Activated CD4-positive, alpha-beta T cell treated with anti-CD3 and anti-CD28 coated beads, Interleukin-2, amount 50 U/mL, for 1 hour (primary cell): ENCODE measurements around the gene IRF9.

Experiments used
- DNase-seq: peaks from one replicate; pipeline ENCODE4 v3.0.0-alpha.2; 2020

The IRF9 gene

DNA sequence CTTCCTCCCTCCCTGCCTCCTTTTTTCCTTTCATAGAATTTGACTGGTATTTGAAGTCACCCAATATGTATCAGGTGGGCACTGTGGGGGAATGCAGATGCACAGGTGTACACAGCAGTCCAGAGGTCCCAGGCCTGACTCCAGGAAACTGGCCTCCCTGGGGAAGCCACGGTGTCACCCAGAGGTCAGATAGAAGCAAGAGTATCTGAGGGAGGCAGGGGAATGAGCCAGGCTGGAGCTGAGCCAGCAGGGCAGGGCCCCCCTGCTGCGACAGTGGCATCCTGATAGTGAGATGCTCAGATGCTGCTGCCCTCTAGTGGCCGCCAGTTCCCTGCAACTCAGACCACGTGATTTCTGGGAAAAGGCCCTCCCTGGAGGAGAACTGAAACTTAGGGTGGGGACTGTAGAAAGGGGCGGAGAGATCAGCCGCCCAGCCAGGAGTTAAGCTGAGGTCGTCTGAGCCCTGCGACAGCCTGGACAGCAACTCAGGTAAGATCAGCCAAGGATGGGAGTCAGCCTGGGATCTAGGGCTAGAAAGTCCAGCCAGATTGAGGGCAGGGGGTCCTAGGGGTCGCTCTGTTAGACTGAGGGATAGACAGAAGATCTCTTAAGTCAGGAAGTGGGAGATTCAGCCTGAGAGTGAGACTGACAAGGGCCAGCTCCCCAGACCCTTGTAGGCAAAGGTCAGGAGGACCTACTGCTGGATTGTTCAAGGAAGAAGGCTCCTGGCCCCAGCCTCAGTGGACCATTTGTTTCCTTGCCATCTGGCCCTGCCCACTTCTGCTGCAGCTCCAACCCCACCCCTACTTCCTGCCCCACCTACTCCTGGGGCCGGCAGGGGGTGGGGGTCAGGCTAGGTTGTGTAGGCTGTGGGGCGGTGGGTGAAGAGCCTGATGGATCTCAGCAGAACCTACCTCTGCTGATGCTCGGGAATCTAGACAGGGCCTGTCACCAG lies at the start of gene IRF9:
Gene IRF9, plus strand, starts transcription at position 416 of the 955 bp plus-strand sequence. CDS start 880 bp downstream, outside the sequence.
- peak; percentile 98 for DNase-seq

DNA sequence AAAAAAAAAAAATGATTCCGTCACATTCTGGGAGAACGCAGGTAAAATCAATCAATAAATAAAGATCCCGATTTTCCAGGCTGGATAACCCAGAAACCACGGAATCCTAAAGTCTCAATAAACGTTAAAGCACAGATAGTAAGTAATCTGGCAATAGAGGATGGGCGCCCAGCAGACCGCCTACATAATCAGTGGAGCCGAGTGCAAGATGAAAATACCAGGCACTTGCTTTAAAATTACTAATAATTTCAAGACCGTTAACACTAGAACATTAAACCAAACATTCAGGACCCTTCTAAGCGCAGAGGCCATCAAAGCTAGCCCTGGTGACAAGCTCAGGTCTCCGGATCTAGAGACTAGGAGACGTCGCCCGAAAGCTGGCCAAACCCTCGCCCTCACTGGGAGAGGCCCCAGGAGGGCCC lies 47.7 kb upstream of the IRF9 start:
- no peak for DNase-seq

GRCh38 chr14:24113801-24114531 lies 47.1 kb upstream of the IRF9 start:
- DNase-seq, result peak; percentile 73

- peak; percentile 98 for DNase-seq
Measured at GRCh38 chr14:24114532-24115421, 46.3 kb upstream of the IRF9 start, which contains the start of the genes DCAF11 and NRL. DCAF11 (plus strand) TSS chr14:24114777; CDS start chr14:24115595, 818 bp downstream. NRL (minus strand) TSS chr14:24114949; CDS start chr14:24082848, 32,101 bp downstream.

GRCh38 chr14:24115422-24116127 lies 45.5 kb upstream of the IRF9 start:
- no peak for DNase-seq

DNA sequence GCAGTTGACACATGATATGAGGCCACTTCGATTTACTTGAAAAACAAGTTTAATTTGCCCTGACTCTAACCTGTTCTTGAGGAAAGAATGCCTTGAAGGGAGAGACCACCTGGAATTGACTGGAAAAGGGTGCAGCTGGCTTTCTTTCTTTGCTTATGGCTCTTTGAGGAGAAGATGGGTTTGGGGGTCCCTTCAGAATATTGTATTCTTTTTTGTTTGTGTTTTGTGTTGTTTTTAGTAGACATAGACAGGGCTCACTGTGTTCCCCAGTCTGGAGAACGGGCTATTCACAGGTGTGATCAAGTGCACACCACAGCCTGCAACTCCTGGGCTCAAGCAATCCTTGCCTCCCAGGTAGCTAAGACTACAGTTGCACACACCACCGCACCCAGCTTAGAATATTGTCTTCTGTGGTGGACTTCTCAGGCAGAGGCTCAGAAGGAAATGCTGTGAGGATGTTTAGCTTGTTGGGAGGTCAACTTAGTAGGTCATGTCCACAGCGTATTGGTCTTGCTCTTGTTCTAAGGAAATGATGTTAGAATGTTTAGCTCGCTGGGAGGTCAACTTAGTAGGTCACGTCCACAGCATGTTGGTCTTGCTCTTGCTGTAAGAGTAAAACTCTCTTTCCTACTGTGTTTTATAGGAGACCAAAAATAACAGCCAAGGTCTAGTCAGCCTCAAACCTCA lies 44.8 kb upstream of the IRF9 start:
- no peak for DNase-seq

DNA sequence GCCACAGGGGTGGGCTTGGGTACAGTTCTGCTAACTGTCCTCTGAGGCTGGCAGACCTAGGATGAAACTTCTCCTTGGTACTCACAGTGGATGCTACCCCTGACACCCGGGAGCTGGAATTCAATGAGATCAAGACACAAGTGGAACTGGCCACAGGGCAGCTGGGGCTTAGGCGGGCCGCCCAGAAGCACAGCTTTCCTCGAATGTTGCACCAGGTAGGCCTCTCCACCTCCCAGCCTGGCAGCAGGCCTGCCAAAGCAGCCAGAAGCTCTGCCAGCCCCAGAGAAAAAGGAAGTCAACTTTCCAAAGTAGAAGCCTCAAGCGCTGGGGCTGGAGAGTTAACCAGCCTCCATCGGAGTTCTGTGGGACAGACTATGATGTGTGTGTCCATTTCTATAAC lies 43.9 kb upstream of the IRF9 start:
- no peak for DNase-seq

DNA sequence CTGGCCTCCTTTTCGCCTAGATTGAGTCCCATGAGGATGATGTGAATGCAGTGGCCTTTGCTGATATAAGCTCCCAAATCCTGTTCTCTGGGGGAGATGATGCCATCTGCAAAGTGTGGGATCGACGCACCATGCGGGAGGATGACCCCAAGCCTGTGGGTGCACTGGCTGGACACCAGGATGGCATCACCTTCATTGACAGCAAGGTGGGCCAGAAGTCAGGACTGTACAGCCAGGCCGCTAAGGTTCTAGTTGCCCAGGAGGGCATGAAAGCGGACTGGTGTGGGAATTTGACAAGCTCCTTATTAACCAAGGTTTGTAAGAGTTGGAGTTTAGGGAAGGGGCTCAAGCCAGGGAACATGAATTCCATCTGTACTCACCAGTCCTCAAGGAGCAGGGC lies 41.4 kb upstream of the IRF9 start:
- DNase-seq, result no peak

DNA sequence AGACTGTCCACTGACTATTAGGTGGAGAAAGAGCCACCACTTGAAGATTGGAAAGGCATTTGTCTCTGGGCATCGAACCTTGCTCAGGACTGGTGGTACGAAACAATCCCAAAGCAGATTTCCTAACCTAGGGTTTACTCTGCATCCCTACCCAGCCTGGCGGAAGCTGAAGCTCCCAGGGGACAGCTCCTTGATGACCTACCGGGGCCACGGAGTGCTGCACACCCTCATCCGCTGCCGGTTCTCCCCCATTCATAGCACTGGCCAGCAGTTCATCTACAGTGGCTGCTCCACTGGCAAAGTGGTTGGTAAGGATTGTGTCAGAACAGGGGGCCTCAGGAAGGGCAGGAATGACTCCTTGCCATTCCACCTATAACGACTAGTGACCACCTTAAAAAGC lies 39.9 kb upstream of the IRF9 start:
- no peak for DNase-seq

GRCh38 chr14:24122416-24122815 lies 38.6 kb upstream of the IRF9 start:
- DNase-seq, result no peak

DNA sequence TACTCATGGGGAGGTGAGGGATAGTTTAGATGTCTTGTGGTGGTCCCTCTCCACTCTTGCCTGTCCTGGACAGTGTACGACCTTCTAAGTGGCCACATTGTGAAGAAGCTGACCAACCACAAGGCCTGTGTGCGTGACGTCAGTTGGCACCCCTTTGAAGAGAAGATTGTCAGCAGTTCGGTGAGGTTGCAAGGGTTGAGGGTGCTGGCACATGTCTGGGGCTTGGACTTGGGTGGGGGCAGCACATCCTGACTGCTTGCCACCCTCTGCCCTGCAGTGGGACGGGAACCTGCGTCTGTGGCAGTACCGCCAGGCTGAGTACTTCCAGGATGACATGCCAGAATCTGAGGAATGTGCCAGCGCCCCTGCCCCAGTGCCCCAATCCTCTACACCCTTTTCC lies 38.2 kb upstream of the IRF9 start:
- DNase-seq, result no peak

DNA sequence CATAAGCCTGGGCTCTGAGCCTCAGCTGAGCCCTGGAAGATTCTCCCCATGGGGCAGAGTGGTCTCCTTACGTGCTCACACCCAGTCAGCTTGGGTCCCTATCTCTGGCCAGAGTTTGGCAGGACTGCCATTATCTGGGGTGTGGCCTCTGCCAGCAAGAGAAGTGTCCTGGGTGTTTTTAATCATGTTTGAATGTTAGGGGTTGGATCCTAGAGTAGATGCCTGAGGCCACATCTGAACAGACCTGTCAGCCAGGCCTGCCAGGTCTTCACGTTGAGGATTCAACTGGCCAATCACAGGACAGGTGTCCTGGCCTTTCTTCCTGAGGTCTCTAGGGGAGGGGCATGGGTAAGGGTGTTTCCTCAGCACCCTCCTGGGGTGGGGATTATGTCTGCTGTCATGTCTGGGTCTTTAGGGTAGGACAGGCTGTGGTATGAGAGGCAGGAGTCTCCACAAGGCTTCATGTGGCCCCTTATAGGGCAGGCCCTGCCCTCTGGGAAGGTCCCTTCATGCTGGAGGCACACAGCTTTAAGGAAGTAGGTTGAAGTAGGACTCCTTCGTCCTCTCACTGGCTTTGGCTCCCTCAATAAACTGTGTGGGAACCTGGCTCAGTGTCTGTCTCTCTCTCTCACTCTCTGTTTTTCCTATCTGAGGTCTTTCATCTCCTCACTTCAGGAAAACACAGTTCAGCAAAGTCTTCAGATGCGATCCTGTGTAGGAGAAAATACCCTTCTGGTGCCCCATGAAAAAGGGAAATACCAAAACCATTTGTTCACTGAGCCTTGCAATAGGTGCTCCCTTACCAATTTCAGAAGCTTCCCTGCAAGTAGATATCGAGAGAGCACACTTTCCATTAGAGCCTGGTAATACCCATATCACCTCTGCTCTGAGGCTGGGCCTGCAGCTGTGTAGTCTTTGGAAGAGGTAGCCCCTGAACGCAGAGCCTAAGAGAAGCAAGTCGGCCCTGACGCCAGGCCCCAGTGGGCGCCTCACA lies 37.3 kb upstream of the IRF9 start:
- DNase-seq, result no peak

- DNase-seq, result no peak
Measured at GRCh38 chr14:24126939-24127338, 34.1 kb upstream of the IRF9 start.

DNA sequence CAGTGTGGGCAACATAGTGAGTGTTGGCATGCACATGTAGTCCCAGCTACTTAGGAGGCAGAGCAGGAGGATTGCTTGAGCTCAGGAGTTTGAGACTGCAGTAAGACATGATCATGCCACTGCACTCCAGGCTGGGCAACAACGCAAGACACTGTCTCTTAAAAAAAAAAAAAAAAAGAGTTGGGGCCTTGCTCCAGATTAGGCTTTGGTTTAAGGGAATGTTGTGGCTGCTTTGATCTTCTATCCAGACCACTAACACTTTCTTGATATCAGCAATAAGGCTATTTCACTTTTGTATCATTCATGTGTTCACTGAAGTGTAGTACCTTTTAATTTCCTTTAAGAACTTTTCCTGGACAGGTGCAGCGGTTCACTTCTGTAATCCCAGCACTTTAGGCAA lies 33.4 kb upstream of the IRF9 start:
- DNase-seq, result no peak

GRCh38 chr14:24129410-24129998 lies 31.6 kb upstream of the IRF9 start:
- DNase-seq, result no peak

DNA sequence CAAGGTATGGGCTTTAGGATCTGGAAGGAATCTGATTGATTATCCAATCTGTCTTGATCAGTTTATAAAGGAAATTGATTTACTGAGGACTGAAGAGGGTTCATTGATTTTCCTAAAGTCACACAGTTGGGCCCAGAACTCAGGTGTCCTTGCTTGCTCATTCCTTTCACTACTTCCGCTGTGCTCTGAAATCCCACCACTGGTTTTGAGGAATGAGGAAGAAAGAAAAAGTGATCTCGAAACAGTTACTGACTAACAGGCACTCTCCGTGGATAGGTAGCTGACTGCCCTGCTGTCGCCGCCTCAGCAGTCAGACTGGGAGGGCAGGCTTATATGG lies 30.7 kb upstream of the IRF9 start, which contains the start of gene FITM1:
Gene FITM1, plus strand, starts transcription at position 280 of the 337 bp plus-strand sequence. CDS start 905 bp downstream, outside the sequence.
- no peak for DNase-seq

DNA sequence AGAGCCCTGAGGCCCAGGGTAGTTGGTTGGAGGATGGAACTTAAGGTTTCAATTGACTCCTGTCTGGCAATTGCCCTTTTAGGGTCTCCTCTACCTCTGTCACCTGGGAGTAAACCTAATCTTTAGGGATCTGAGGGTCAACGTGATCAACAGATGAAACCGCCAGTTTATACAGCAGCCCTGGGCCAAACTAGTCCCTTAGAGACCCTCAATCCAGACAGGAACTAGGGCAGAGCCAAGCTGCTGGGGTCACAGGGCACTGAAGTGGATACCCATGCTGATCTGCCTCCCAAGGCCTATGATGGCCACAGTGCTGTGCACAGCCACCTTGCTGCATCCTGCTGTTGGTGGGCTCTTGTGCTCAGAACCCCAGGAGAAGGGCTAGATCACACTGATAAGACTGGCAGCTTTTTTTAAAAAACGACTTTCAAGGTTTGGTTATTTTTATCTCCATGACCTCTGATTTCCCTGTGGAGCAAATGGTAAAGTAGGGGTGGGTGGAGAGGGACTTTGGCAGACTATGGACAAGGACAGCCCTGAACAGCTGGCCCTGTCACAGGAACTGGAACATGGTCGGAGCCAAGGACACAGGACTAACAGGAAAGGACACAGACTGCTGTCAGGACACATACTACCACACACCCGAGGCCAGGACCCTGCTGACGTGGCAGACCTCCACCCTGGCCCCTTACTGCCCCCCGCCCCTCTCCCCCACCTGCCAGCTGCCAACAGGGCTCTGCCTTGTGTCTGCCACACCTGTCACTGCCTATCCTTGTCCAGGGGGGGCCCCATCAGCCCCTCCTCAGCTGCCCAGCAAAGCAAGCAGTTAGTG lies 30.1 kb upstream of the IRF9 start:
- no peak for DNase-seq

DNA sequence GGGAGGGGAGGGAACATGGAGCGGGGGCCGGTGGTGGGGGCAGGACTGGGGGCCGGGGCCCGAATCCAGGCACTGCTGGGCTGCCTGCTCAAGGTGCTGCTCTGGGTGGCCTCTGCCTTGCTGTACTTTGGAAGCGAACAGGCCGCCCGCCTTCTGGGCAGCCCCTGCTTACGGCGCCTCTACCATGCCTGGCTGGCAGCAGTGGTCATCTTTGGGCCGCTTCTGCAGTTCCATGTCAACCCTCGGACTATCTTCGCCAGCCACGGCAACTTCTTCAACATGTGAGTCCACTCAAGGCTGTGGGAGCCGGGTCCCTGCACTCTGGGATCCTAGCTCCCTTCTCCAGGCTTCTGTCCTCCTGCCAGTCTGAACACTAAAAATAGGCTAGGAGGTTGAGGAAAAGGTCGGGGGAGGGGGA lies 29.5 kb upstream of the IRF9 start:
- DNase-seq, result no peak
